LNCaP clone FGC (cell line): ENCODE results near the gene POLR2J3.
"Not testable (repeated sequence)": the region's sequence is repeated elsewhere in the genome, so short reads cannot be mapped to it uniquely, and the experiment has no call there.

Experiments
- DNase-seq: peaks from one replicate; pipeline ENCODE4 v3.0.0-alpha.2; 2011; ENCODE audit warnings: low read depth
- H3K4me3 ChIP-seq: 2 replicates; pipeline ENCODE4 v1.5.1; 2011; ENCODE audit warnings: mild to moderate bottlenecking, low read depth, low read length, control low read depth
- CTCF ChIP-seq: IDR thresholded peaks from 2 replicates; pipeline ENCODE4 v1.5.1; 2012; ENCODE audit warnings: mild to moderate bottlenecking; ENCODE audit not compliant: control insufficient read depth, insufficient read depth; ENCODE audit errors: extremely low read depth

POLR2J3 gene

GRCh38 chr7:102572261-102573239 is at the start of gene POLR2J3:
Gene POLR2J3 (minus strand): TSS chr7:102572583. CDS start chr7:102572521, 62 bp downstream.
- H3K4me3 ChIP-seq: peak within 1 kb of the TSS; percentile 62
- peak; percentile 73 for TF ChIP-seq CTCF
- peak; percentile 66 for DNase-seq

GRCh38 chr7:102618122-102618521 is 45.7 kb upstream of the POLR2J3 start:
- H3K4me3 ChIP-seq, DNase-seq: not testable (repeated sequence)

- DNase-seq: not testable (repeated sequence)
- H3K4me3 ChIP-seq: 0 out of 2 replicates have a peak within 1 kb of the TSS, but pooled peaks have one; percentile 21
Observed at GRCh38 chr7:102616507-102617125, 44.2 kb upstream of the POLR2J3 start, which contains the start of gene RASA4. Gene RASA4 (minus strand): TSS chr7:102616756. CDS start chr7:102616689, 67 bp downstream.

GRCh38 chr7:102615930-102616329 is 43.5 kb upstream of the POLR2J3 start:
- not testable (repeated sequence) for H3K4me3 ChIP-seq, DNase-seq

GRCh38 chr7:102614873-102615272 is 42.5 kb upstream of the POLR2J3 start:
- not testable (repeated sequence) for H3K4me3 ChIP-seq, DNase-seq

- H3K4me3 ChIP-seq, DNase-seq: not testable (repeated sequence)
Observed at GRCh38 chr7:102614346-102614697, 41.9 kb upstream of the POLR2J3 start.

- not testable (repeated sequence) for H3K4me3 ChIP-seq, DNase-seq
Observed at GRCh38 chr7:102613575-102614345, 41.4 kb upstream of the POLR2J3 start.

- not testable (repeated sequence) for DNase-seq, H3K4me3 ChIP-seq
Observed at GRCh38 chr7:102611675-102612325, 39.4 kb upstream of the POLR2J3 start.

GRCh38 chr7:102611013-102611674 is 38.8 kb upstream of the POLR2J3 start:
- H3K4me3 ChIP-seq, DNase-seq: not testable (repeated sequence)

- not testable (repeated sequence) for H3K4me3 ChIP-seq, DNase-seq
Observed at GRCh38 chr7:102610441-102610840, 38.1 kb upstream of the POLR2J3 start.

GRCh38 chr7:102609734-102610133 is 37.4 kb upstream of the POLR2J3 start:
- not testable (repeated sequence) for H3K4me3 ChIP-seq, DNase-seq

- not testable (repeated sequence) for DNase-seq, H3K4me3 ChIP-seq
Observed at GRCh38 chr7:102606848-102607247, 34.5 kb upstream of the POLR2J3 start.

- not testable (repeated sequence) for H3K4me3 ChIP-seq, DNase-seq
Observed at GRCh38 chr7:102604431-102605145, 32.2 kb upstream of the POLR2J3 start.

- H3K4me3 ChIP-seq, DNase-seq: not testable (repeated sequence)
Observed at GRCh38 chr7:102602317-102602716, 29.9 kb upstream of the POLR2J3 start.

GRCh38 chr7:102599699-102600098 is 27.3 kb upstream of the POLR2J3 start:
- DNase-seq, H3K4me3 ChIP-seq: not testable (repeated sequence)

GRCh38 chr7:102596036-102596435 is 23.7 kb upstream of the POLR2J3 start:
- not testable (repeated sequence) for H3K4me3 ChIP-seq, DNase-seq
